Measurements from ENCODE around the gene EBF4.

- TF ChIP-seq POLR2A (IDR thresholded peaks at IDR 0.05) (no peak), CTCF (IDR thresholded peaks at IDR 0.05) (no peak), POLR2AphosphoS5 (IDR thresholded peaks at IDR 0.05) (no peak)
Measured at GRCh38 chr20:2794202-2794748, 101.7 kb downstream of the EBF4 start.
